Putamen (tissue), 1 donor: ENCODE data around the gene PCGF5.
"Not testable (repeated sequence)": the region's sequence is repeated elsewhere in the genome, so short reads cannot be mapped to it uniquely, and the experiment has no call there.

Experiments
- DNase-seq: peaks from one replicate; pipeline ENCODE4 v3.0.0-alpha.2; 2016; ENCODE audit warnings: low spot score

PCGF5 gene

GRCh38 chr10:91220194-91220953 lies at the start of gene PCGF5:
Gene PCGF5, plus strand, starts transcription at chr10:91220663. Its CDS starts 2,209 bp downstream, at chr10:91222872.
- DNase-seq: peak; percentile 88

GRCh38 chr10:91171485-91171884 lies 49.0 kb upstream of the PCGF5 start:
- DNase-seq: no peak

- DNase-seq: no peak
Measured at GRCh38 chr10:91172348-91172747, 48.1 kb upstream of the PCGF5 start.

- DNase-seq: no peak
Measured at GRCh38 chr10:91185239-91185875, 35.1 kb upstream of the PCGF5 start.

GRCh38 chr10:91187156-91187555 lies 33.3 kb upstream of the PCGF5 start:
- no peak for DNase-seq

- not testable (repeated sequence) for DNase-seq
Measured at GRCh38 chr10:91188010-91188409, 32.5 kb upstream of the PCGF5 start.

GRCh38 chr10:91188889-91189288 lies 31.6 kb upstream of the PCGF5 start:
- DNase-seq: no peak

GRCh38 chr10:91190388-91190870 lies 30.0 kb upstream of the PCGF5 start:
- DNase-seq: no peak

- peak; percentile 57 for DNase-seq
Measured at GRCh38 chr10:91190876-91191583, 29.4 kb upstream of the PCGF5 start.

- no peak for DNase-seq
Measured at GRCh38 chr10:91191584-91191919, 28.9 kb upstream of the PCGF5 start.

- no peak for DNase-seq
Measured at GRCh38 chr10:91194497-91195179, 25.8 kb upstream of the PCGF5 start.

- DNase-seq: no peak
Measured at GRCh38 chr10:91196268-91197048, 24.0 kb upstream of the PCGF5 start.

- DNase-seq: no peak
Measured at GRCh38 chr10:91197127-91197526, 23.3 kb upstream of the PCGF5 start.

- DNase-seq: no peak
Measured at GRCh38 chr10:91198781-91199180, 21.7 kb upstream of the PCGF5 start.

- DNase-seq: no peak
Measured at GRCh38 chr10:91200314-91201212, 19.9 kb upstream of the PCGF5 start.

GRCh38 chr10:91201213-91201996 lies 19.1 kb upstream of the PCGF5 start:
- no peak for DNase-seq

- no peak for DNase-seq
Measured at GRCh38 chr10:91206427-91206826, 14.0 kb upstream of the PCGF5 start.

GRCh38 chr10:91206837-91207474 lies 13.5 kb upstream of the PCGF5 start:
- DNase-seq: no peak

GRCh38 chr10:91208642-91209041 lies 11.8 kb upstream of the PCGF5 start:
- DNase-seq: no peak
